ENCODE data around the gene ANKRD53.

DNA sequence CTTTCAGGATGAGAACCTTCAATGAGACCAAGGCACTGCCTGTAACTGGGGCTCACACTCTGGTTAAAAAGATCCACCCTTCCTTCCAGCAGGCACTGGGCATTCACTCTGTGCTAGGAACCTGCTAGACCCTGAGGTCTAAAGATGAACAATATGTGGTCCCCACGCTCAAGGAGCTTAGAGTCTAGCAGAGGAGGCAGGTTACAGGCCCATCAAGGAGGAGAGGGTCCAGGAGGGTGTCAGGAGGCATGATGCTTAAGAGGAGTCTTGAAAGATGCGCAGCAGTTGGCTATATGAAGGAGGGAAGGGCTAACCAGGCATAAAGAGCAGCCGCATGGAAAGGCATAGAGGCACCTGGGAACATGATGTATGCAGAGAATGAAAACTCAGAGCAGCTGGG is 4.5 kb downstream of the ANKRD53 start:
- TF ChIP-seq ZNF232 (CRISPR knock-in tag; IDR thresholded peaks at IDR 0.05) (no peak), MTA1 (IDR thresholded peaks at IDR 0.05; ENCODE audit: borderline replicate concordance) (no peak), FOXP1 (CRISPR knock-in tag; IDR thresholded peaks at IDR 0.05) (no peak), EZH2 (IDR thresholded peaks at IDR 0.05; ENCODE audit: borderline replicate concordance, low read depth, low read length) (no peak), ZZZ3 (IDR thresholded peaks at IDR 0.05) (no peak), KAT8 (IDR thresholded peaks at IDR 0.05; ENCODE audit: low read depth) (no peak), RFX5 (IDR thresholded peaks at IDR 0.05; ENCODE audit: low read depth, low read length) (no peak)
- TF ChIP-seq, protein P1, sequence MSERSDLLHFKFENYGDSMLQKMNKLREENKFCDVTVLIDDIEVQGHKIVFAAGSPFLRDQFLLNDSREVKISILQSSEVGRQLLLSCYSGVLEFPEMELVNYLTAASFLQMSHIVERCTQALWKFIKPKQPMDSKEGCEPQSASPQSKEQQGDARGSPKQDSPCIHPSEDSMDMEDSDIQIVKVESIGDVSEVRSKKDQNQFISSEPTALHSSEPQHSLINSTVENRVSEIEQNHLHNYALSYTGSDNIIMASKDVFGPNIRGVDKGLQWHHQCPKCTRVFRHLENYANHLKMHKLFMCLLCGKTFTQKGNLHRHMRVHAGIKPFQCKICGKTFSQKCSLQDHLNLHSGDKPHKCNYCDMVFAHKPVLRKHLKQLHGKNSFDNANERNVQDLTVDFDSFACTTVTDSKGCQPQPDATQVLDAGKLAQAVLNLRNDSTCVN (CRISPR knock-in tag; IDR thresholded peaks at IDR 0.05): no peak
- TF ChIP-seq, protein P2, sequence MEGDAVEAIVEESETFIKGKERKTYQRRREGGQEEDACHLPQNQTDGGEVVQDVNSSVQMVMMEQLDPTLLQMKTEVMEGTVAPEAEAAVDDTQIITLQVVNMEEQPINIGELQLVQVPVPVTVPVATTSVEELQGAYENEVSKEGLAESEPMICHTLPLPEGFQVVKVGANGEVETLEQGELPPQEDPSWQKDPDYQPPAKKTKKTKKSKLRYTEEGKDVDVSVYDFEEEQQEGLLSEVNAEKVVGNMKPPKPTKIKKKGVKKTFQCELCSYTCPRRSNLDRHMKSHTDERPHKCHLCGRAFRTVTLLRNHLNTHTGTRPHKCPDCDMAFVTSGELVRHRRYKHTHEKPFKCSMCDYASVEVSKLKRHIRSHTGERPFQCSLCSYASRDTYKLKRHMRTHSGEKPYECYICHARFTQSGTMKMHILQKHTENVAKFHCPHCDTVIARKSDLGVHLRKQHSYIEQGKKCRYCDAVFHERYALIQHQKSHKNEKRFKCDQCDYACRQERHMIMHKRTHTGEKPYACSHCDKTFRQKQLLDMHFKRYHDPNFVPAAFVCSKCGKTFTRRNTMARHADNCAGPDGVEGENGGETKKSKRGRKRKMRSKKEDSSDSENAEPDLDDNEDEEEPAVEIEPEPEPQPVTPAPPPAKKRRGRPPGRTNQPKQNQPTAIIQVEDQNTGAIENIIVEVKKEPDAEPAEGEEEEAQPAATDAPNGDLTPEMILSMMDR (IDR thresholded peaks at IDR 0.05 in 2 of 3, conservative IDR thresholded peaks at IDR 0.05 in 1 of 3; ENCODE audit: insufficient read depth in 2 of 3, low read depth in 1 of 3, low read length in 3 of 3): no peak
- TF ChIP-seq, protein P3, sequence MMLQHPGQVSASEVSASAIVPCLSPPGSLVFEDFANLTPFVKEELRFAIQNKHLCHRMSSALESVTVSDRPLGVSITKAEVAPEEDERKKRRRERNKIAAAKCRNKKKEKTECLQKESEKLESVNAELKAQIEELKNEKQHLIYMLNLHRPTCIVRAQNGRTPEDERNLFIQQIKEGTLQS (IDR thresholded peaks at IDR 0.05): no peak
- TF ChIP-seq, protein P3 (CRISPR knock-in tag; conservative IDR thresholded peaks at IDR 0.05): no peak

All from K562 (cell line).